ENCODE results near the gene LRRIQ4. TPM values are rescaled to one million over a fixed set of nuclear protein-coding genes. Genes with fewer than 3 reads are reported as not detected.
A peak's percentile ranks its signal among the peaks of the same experiment; 100 is the strongest.

Gene LRRIQ4
- total RNA-seq, 4 donors from 2014 or later = 0.13 TPM; not detected in 3

DNA sequence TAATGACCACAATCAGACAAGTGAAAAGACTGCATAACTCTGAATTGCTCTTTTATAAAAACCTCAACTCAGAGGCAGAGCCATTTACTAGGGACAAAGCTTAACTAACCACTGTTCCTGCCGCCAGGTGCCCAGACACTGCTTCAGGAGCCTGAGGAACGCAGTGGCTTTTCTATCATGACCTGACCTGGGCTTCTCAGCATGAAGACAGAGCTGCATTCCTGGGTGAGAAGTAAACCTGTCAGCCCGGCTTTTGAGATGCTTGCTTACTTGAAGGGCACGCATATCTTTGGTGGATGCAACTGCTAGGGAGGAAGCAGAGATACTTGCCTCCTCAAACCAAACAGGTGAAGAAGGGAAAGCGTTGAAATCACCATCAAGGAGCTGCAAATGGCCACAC lies 49.2 kb downstream of the LRRIQ4 start:
- Histone ChIP-seq H3K27ac (no peak overlapping the region), H3K27me3 (no peaks in the 10 kb centered on the region), H3K9me3 (no peaks in the 10 kb centered on the region), H3K36me3 (no peaks in the 10 kb centered on the region), H3K4me1 (no peaks in the 10 kb centered on the region), H3K4me3 (no peak overlapping the region)
- intact Hi-C loops (cut with DNase I; ENCODE audit: low total_unique reads) (no loop called here), in situ Hi-C loops (cut with MboI; ENCODE audit: low sequenced_read_pairs in 4 of 4) (no loop called here)
- ATAC-seq (no peak), DNase-seq (no peak)
- TF ChIP-seq, protein P1, sequence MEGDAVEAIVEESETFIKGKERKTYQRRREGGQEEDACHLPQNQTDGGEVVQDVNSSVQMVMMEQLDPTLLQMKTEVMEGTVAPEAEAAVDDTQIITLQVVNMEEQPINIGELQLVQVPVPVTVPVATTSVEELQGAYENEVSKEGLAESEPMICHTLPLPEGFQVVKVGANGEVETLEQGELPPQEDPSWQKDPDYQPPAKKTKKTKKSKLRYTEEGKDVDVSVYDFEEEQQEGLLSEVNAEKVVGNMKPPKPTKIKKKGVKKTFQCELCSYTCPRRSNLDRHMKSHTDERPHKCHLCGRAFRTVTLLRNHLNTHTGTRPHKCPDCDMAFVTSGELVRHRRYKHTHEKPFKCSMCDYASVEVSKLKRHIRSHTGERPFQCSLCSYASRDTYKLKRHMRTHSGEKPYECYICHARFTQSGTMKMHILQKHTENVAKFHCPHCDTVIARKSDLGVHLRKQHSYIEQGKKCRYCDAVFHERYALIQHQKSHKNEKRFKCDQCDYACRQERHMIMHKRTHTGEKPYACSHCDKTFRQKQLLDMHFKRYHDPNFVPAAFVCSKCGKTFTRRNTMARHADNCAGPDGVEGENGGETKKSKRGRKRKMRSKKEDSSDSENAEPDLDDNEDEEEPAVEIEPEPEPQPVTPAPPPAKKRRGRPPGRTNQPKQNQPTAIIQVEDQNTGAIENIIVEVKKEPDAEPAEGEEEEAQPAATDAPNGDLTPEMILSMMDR (IDR thresholded peaks at IDR 0.05 in 4 of 5, conservative IDR thresholded peaks at IDR 0.05 in 1 of 5) = no peak
- TF ChIP-seq POLR2A (IDR thresholded peaks at IDR 0.05) = no peak

GRCh38 chr3:169863458-169863899 lies 50.8 kb downstream of the LRRIQ4 start:
- Histone ChIP-seq H3K4me3 (no peak overlapping the region), H3K36me3 (no peaks in the 10 kb centered on the region), H3K27ac (no peak overlapping the region), H3K27me3 (no peaks in the 10 kb centered on the region), H3K4me1 (no peaks in the 10 kb centered on the region), H3K9me3 (no peaks in the 10 kb centered on the region)
- DNase-seq (peak in 1 of 2 donors; percentile 25), ATAC-seq (peak; percentile 56 to 65)
- in situ Hi-C loops (cut with MboI; ENCODE audit: low sequenced_read_pairs in 4 of 4) = no loop called here
- TF ChIP-seq, protein P1 (IDR thresholded peaks at IDR 0.05 in 4 of 5, conservative IDR thresholded peaks at IDR 0.05 in 1 of 5) = peak; percentile 38 to 76 (median 64)
- no peak for TF ChIP-seq POLR2A (IDR thresholded peaks at IDR 0.05)
- intact Hi-C loops (cut with DNase I; ENCODE audit: low total_unique reads) = no loop called here

DNA sequence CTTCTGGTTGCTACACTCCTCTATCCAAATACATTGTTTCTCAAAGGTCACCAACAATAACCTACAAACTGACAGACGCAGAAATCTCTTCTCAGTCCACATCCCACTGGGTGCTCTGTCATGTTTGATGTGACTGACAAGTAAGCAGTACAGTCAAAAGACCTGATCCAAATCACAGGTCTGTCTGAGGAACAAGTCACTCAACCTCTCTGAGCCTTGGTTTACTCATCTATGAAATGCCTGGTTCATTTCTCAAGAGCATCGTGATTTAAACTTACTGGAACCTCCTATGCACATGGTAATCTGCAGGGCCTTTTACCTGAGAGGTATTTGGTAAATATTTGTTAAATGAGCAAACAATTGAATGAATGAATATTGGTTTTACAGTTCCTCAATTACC lies 51.6 kb downstream of the LRRIQ4 start:
- in situ Hi-C loops (cut with MboI; ENCODE audit: low sequenced_read_pairs in 4 of 4) = no loop called here
- DNase-seq (no peak), ATAC-seq (no peak)
- H3K4me1 ChIP-seq = no peaks in the 10 kb centered on the region
- H3K4me3 ChIP-seq = no peak overlapping the region
- TF ChIP-seq POLR2A (IDR thresholded peaks at IDR 0.05) = no peak
- TF ChIP-seq, protein P1 (IDR thresholded peaks at IDR 0.05 in 4 of 5, conservative IDR thresholded peaks at IDR 0.05 in 1 of 5) = no peak
- H3K27me3 ChIP-seq = no peaks in the 10 kb centered on the region
- H3K36me3 ChIP-seq = no peaks in the 10 kb centered on the region
- no peaks in the 10 kb centered on the region for H3K9me3 ChIP-seq
- no peak overlapping the region for H3K27ac ChIP-seq
- intact Hi-C loops (cut with DNase I; ENCODE audit: low total_unique reads) = no loop called here

DNA sequence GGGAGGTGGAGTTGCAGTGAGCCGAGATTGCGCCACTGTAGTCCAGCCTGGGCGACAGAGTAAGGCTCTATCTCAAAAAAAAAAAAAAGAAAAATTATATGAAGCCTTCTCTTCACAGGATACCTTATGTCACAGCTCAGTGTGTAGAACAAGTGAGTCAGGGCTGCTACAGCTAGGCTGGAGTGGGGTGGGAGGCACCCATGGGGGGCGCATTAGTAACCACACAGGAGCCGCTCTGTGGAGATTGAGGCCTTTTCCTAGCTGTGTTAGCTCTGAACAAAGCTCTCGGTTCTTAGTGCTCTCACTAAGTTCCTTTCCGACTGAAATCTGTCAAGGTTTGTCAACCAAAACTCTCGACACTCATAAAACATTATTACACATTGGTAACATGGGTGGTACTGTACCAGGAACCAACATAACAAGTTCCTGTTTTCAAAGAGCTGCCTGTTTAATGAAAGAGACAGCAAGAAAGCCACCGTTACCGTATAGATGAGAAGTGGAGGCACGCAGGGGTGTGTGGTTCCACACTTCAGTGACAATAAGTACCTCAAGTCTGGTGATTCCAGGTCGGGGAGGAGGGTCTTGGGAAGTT lies 52.6 kb downstream of the LRRIQ4 start:
- no peak for DNase-seq
- H3K27ac ChIP-seq = no peak overlapping the region
- no peaks in the 10 kb centered on the region for H3K27me3 ChIP-seq
- H3K4me1 ChIP-seq = no peaks in the 10 kb centered on the region
- H3K36me3 ChIP-seq = no peaks in the 10 kb centered on the region
- TF ChIP-seq, protein P1 (IDR thresholded peaks at IDR 0.05 in 4 of 5, conservative IDR thresholded peaks at IDR 0.05 in 1 of 5) = no peak
- no peaks in the 10 kb centered on the region for H3K9me3 ChIP-seq
- no peak for ATAC-seq
- H3K4me3 ChIP-seq = no peak overlapping the region
- intact Hi-C loops (cut with DNase I; ENCODE audit: low total_unique reads) (no loop called here), in situ Hi-C loops (cut with MboI; ENCODE audit: low sequenced_read_pairs in 4 of 4) (no loop called here)
